ENCODE measurements around the gene SLC38A7.
"Not testable (repeated sequence)": the region's sequence is repeated elsewhere in the genome, so short reads cannot be mapped to it uniquely, and the experiment has no call there.

The SLC38A7 gene

GRCh38 chr16:58661199-58661830 is 23.3 kb downstream of the SLC38A7 start:
- in situ Hi-C loops (cut with MboI; ENCODE audit: low sequenced_read_pairs, unreplicated experiment), result loop anchor here (25.0 kb wide), 1 partner anchor 324 kb away; no protein-coding TSS in a partner anchor
- peak; percentile 52 for TF ChIP-seq CTCF (IDR thresholded peaks at IDR 0.05; ENCODE audit: borderline replicate concordance, control extremely low read depth, extremely low read depth, insufficient read depth, missing control alignments)
- DNase-seq (ENCODE audit: low spot score), result peak; percentile 78

DNA sequence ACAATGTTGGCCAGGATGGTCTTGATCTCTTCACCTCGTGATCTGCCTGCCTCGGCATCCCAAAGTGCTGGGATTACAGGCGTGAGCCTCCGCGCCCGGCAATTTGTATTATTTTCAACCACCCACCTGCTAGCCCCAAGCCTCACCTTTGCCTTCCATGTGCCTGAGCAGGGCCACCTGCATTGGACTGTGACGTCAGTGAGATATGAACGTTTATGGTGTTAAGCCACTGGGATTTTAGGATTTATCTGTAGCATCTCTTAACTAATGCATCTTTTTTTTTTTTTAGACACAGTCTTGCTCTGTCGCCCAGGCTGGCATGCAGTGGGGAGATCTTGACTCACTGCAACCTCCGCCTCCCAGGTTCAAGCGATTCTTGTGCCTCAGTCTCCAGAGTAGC is 24.7 kb downstream of the SLC38A7 start:
- DNase-seq (ENCODE audit: low spot score), result not testable (repeated sequence)
- in situ Hi-C loops (cut with MboI; ENCODE audit: low sequenced_read_pairs, unreplicated experiment), result loop anchor here (10.0 to 25.0 kb wide), 2 partner anchors 145 to 323 kb away; partner anchors contain the start of gene SETD6

GRCh38 chr16:58658796-58659211 is 25.8 kb downstream of the SLC38A7 start:
- in situ Hi-C loops (cut with MboI; ENCODE audit: low sequenced_read_pairs, unreplicated experiment), result loop anchor here (10.0 to 25.0 kb wide), 2 partner anchors 144 to 322 kb away; partner anchors contain the start of gene SETD6
- DNase-seq (ENCODE audit: low spot score), result no peak
- no peak for TF ChIP-seq CTCF (IDR thresholded peaks at IDR 0.05; ENCODE audit: borderline replicate concordance, control extremely low read depth, extremely low read depth, insufficient read depth, missing control alignments)

- in situ Hi-C loops (cut with MboI; ENCODE audit: low sequenced_read_pairs, unreplicated experiment), result loop anchor here (10.0 to 25.0 kb wide), 2 partner anchors 142 to 320 kb away; partner anchors contain the start of gene SETD6
- no peak for TF ChIP-seq CTCF (IDR thresholded peaks at IDR 0.05; ENCODE audit: borderline replicate concordance, control extremely low read depth, extremely low read depth, insufficient read depth, missing control alignments)
- DNase-seq (ENCODE audit: low spot score), result no peak
Observed at GRCh38 chr16:58656899-58657298, 27.7 kb downstream of the SLC38A7 start.

GRCh38 chr16:58655215-58655596 is 29.4 kb downstream of the SLC38A7 start:
- no peak for TF ChIP-seq CTCF (IDR thresholded peaks at IDR 0.05; ENCODE audit: borderline replicate concordance, control extremely low read depth, extremely low read depth, insufficient read depth, missing control alignments)
- DNase-seq (ENCODE audit: low spot score), result no peak
- in situ Hi-C loops (cut with MboI; ENCODE audit: low sequenced_read_pairs, unreplicated experiment), result loop anchor here (10.0 to 25.0 kb wide), 2 partner anchors 140 to 318 kb away; partner anchors contain the start of gene SETD6

GRCh38 chr16:58654560-58655214 is 29.9 kb downstream of the SLC38A7 start:
- no peak for DNase-seq (ENCODE audit: low spot score)
- no peak for TF ChIP-seq CTCF (IDR thresholded peaks at IDR 0.05; ENCODE audit: borderline replicate concordance, control extremely low read depth, extremely low read depth, insufficient read depth, missing control alignments)
- in situ Hi-C loops (cut with MboI; ENCODE audit: low sequenced_read_pairs, unreplicated experiment), result loop anchor here (10.0 to 25.0 kb wide), 2 partner anchors 140 to 317 kb away; partner anchors contain the start of gene SETD6

- no peak for TF ChIP-seq CTCF (IDR thresholded peaks at IDR 0.05; ENCODE audit: borderline replicate concordance, control extremely low read depth, extremely low read depth, insufficient read depth, missing control alignments)
- in situ Hi-C loops (cut with MboI; ENCODE audit: low sequenced_read_pairs, unreplicated experiment), result loop anchor here (10.0 to 25.0 kb wide), 2 partner anchors 138 to 315 kb away; partner anchors contain the start of gene SETD6
- DNase-seq (ENCODE audit: low spot score), result no peak
Observed at GRCh38 chr16:58652741-58653140, 31.8 kb downstream of the SLC38A7 start.
